Gastrocnemius medialis (tissue), 4 donors: Measurements from ENCODE around the gene RUNX3. TPM values are rescaled to one million over a fixed set of nuclear protein-coding genes. Genes with fewer than 3 reads are reported as not detected.

Experiments
- ATAC-seq, 2 donors: fragments of 150-250 bp; one replicate each; pipeline ENCODE4 v1.9.1; 2016
- DNase-seq, 2 donors: peaks; one replicate each; pipeline ENCODE4 v3.0.0-alpha.2; 2019
- H3K27ac ChIP-seq, 4 donors: fragments of 200-600 bp; sonication (generic); 1 replicate in 1 of 4; 2 replicates in 3 of 4; pipeline ENCODE4 v1.5.1; 2016 to 2018; ENCODE audit warnings: mild to moderate bottlenecking in 2 of 4, moderate library complexity in 1 of 4
- H3K27me3 ChIP-seq, 3 donors: fragments of 200-600 bp; sonication (generic) in 2 of 3; 1 replicate in 1 of 3; 2 replicates in 2 of 3; pipeline versions ENCODE4 v1.5.1 to v1.6.0; 2016 to 2019; ENCODE audit warnings: mild to moderate bottlenecking in 1 of 3, moderate library complexity in 1 of 3
- H3K36me3 ChIP-seq, 2 donors: fragments of 200-600 bp; sonication (generic) in 1 of 2; one replicate each; pipeline ENCODE4 v1.5.1; 2017 to 2018
- H3K4me1 ChIP-seq, 2 donors: fragments of 200-600 bp; sonication (generic) in 1 of 2; one replicate each; pipeline ENCODE4 v1.5.1; 2016 to 2017; ENCODE audit warnings: mild to moderate bottlenecking in 2 of 2
- H3K4me3 ChIP-seq, 4 donors: fragments of 200-600 bp; sonication (generic) in 3 of 4; 1 replicate in 1 of 4; 2 replicates in 3 of 4; pipeline ENCODE4 v1.5.1; 2016 to 2019; ENCODE audit warnings: mild to moderate bottlenecking in 2 of 4
- H3K9me3 ChIP-seq, 3 donors: fragments of 200-600 bp; sonication (generic) in 2 of 3; 1 replicate in 1 of 3; 2 replicates in 2 of 3; pipeline ENCODE4 v1.5.1; 2016 to 2019
- POLR2A ChIP-seq, 2 donors: fragments of 450-650 bp; IDR thresholded peaks; one replicate each; pipeline ENCODE4 v1.6.1; 2017; ENCODE audit warnings: antibody characterized with exemption in 2 of 2, mild to moderate bottlenecking in 2 of 2, moderate library complexity in 2 of 2
- in situ Hi-C, 4 donors: fragments of 200-750 bp; cut with MboI; loops; one replicate each; pipeline versions ENCODE4 v1.15.0 to v1.8.0; 2017; ENCODE audit warnings: low sequenced_read_pairs in 4 of 4
- intact Hi-C: fragments of 100-400 bp; cut with DNase I; formaldehyde crosslinking; loops from one replicate; pipeline ENCODE4 v1.15.1; 2023; ENCODE audit warnings: low total_unique reads
- total RNA-seq, 4 donors: library from RNA; depleted of rRNA; stranded (reverse); fragments of >200 nt; gene quantifications; one replicate each; pipeline versions ENCODE4 v1.1.0 to v1.2.3, GENCODE V29; 2016
- TF ChIP-seq, protein P1 (sequence below), 5 experiments: fragments of 450-650 bp in 3 of 5; fragments of 200-600 bp in 2 of 5; sonication (generic) in 2 of 5; IDR thresholded peaks in 4 of 5; conservative IDR thresholded peaks in 1 of 5; 1 replicate in 4 of 5; 2 replicates in 1 of 5; pipeline ENCODE4 v1.5.1; 2016 to 2019; ENCODE audit warnings: antibody characterized with exemption in 5 of 5, mild to moderate bottlenecking in 3 of 5, moderate library complexity in 3 of 5

RUNX3 gene
- total RNA-seq, 4 donors from 2014 or later, result 0.13 to 1.9 (median 0.74) TPM

DNA sequence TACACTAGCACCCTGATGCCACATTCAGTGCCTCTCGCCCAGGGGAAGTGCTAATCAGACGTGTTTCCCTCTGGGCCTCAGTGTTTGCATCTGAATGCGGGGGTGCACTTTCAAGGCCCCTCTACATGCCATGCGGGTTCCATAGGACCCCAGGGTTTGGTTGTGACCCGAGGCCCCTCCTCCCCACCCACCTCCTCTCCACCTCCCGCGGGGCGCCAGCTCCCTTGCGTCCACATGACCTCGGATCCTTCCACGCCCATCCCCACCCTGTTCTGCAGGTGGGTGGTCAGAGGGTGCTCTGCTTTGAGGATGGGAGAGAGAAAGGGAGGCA lies 5.1 kb upstream of the RUNX3 start:
- intact Hi-C loops (loop anchor here (10.0 kb wide), 1 partner anchor 270 kb away; no protein-coding TSS in a partner anchor), in situ Hi-C loops (loop anchor here in 1 of 4 donors (10.0 kb wide), 1 partner anchor 170 kb away; no protein-coding TSS in a partner anchor)
- H3K9me3 ChIP-seq, result no peaks in the 10 kb centered on the region
- no peak overlapping the region for H3K4me3 ChIP-seq
- no peak overlapping the region for H3K27ac ChIP-seq
- ATAC-seq (no peak), DNase-seq (no peak)
- H3K36me3 ChIP-seq, result no peaks in the 10 kb centered on the region
- TF ChIP-seq, protein P1, sequence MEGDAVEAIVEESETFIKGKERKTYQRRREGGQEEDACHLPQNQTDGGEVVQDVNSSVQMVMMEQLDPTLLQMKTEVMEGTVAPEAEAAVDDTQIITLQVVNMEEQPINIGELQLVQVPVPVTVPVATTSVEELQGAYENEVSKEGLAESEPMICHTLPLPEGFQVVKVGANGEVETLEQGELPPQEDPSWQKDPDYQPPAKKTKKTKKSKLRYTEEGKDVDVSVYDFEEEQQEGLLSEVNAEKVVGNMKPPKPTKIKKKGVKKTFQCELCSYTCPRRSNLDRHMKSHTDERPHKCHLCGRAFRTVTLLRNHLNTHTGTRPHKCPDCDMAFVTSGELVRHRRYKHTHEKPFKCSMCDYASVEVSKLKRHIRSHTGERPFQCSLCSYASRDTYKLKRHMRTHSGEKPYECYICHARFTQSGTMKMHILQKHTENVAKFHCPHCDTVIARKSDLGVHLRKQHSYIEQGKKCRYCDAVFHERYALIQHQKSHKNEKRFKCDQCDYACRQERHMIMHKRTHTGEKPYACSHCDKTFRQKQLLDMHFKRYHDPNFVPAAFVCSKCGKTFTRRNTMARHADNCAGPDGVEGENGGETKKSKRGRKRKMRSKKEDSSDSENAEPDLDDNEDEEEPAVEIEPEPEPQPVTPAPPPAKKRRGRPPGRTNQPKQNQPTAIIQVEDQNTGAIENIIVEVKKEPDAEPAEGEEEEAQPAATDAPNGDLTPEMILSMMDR (IDR thresholded peaks at IDR 0.05 in 4 of 5, conservative IDR thresholded peaks at IDR 0.05 in 1 of 5), result no peak
- no peak for TF ChIP-seq POLR2A (IDR thresholded peaks at IDR 0.05)
- peaks cover 44 to 51% (median 50%) of the 10 kb centered on the region in 3 donors for H3K27me3 ChIP-seq
- H3K4me1 ChIP-seq, result peaks cover 3 to 8% of the 10 kb centered on the region in 2 donors

DNA sequence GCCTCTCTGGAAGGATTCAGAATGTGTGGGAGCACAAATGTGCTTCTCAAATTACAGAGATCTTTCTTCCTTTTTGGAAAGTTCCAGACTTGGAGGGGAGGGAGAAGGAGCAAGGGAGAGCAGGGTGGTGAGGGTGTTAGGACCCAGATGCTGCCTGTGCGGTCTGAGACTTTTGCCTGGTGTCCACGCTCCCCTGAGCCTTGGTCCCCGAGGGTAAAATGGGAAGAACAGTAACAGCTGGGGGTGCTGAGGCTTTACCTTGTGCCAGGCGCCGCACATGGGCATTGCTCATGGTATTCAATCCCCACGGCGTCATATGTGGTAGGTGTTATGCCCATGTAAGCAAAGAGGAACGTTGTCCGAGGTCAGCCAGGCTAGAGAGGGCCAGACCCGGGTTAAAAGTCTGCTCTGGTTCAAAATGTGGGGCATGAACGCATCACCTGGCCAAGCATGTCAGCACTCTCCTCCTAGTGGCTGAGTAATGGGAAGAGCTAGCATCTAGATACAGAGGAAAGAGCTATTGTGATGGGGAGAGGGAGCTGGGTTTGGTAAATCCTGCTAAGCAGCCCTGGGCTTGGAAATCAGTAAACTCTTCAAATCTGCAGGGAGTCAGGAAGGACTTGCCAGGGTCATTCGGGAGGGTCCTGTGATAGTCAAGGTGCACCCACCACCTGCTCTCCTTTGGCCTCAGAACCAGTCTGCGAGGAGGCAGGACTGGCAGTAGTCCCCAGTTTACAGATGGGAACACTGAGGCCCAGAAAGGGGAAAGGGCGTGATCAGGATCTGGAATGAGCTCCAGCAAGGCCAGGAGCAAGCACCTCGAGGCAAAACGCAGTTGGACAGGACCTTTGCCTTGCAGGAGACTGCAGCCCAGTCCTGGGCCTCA lies 4.5 kb upstream of the RUNX3 start:
- DNase-seq (no peak), ATAC-seq (no peak)
- Histone ChIP-seq H3K9me3 (no peaks in the 10 kb centered on the region), H3K4me1 (peaks cover 3 to 8% of the 10 kb centered on the region in 2 donors), H3K36me3 (no peaks in the 10 kb centered on the region), H3K4me3 (no peak overlapping the region), H3K27ac (no peak overlapping the region), H3K27me3 (peaks cover 45 to 52% (median 51%) of the 10 kb centered on the region in 3 donors)
- in situ Hi-C loops (loop anchor here in 1 of 4 donors (10.0 kb wide), 1 partner anchor 170 kb away; no protein-coding TSS in a partner anchor), intact Hi-C loops (loop anchor here (10.0 kb wide), 1 partner anchor 270 kb away; no protein-coding TSS in a partner anchor)
- TF ChIP-seq, protein P1 (IDR thresholded peaks at IDR 0.05 in 4 of 5, conservative IDR thresholded peaks at IDR 0.05 in 1 of 5), result no peak
- TF ChIP-seq POLR2A (IDR thresholded peaks at IDR 0.05), result no peak

DNA sequence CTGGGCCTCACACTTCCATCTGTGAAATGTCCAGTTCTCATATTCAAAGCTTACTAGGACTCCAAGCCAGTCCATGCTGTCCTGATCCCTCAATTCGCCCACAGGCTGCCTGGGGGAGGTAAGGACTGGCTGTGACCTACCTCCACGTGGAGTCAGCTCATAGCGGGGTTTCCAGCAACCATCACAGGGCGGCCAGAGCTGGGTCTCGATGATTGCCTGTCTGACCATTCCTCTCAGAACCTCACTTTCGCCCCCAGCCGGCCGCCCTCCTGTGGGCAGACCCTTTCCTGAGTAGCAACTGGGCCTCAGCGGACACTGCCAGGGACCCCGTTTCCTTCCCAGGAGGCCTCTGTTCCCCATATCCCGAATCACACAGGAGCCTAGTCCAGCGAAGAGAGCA lies 3.4 kb upstream of the RUNX3 start:
- H3K4me1 ChIP-seq, result peaks cover 10 to 16% of the 10 kb centered on the region in 2 donors
- no peak for ATAC-seq
- H3K36me3 ChIP-seq, result no peaks in the 10 kb centered on the region
- no peak overlapping the region for H3K4me3 ChIP-seq
- no peaks in the 10 kb centered on the region for H3K9me3 ChIP-seq
- H3K27me3 ChIP-seq, result peaks cover 55 to 63% (median 62%) of the 10 kb centered on the region in 3 donors
- DNase-seq, result no peak
- H3K27ac ChIP-seq, result no peak overlapping the region
- TF ChIP-seq, protein P1 (IDR thresholded peaks at IDR 0.05 in 4 of 5, conservative IDR thresholded peaks at IDR 0.05 in 1 of 5), result no peak
- TF ChIP-seq POLR2A (IDR thresholded peaks at IDR 0.05), result no peak
- in situ Hi-C loops (loop anchor here in 1 of 4 donors (10.0 kb wide), 1 partner anchor 171 kb away; no protein-coding TSS in a partner anchor), intact Hi-C loops (loop anchor here (10.0 kb wide), 1 partner anchor 271 kb away; no protein-coding TSS in a partner anchor)

DNA sequence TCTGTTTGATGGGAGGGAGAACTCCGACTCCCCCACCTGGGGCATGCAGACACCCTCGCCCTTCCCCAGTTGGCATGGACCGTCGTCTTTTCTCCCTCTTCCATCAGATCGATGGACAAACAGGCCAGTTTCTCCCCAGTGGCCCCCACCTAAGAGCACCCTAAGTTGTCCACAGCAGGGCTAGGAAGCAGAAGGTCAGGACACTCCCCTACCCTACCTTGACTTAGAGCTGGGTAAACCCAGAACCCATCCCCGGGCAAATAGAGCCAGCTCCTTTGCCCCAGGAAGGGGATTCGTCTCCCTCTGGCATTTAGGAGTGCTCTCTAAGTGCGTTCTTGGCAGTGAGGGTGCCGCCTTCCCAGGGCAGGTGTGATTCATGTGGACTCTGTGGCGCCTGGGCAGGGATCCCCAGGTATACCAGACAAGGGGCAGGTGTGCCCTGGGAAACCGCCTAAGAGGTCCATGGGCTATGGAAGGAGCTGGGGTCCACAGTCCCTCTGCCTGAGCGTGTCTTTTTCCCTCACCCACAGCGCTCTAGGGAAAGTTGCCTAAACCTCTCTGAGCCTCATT lies 2.7 kb upstream of the RUNX3 start:
- Histone ChIP-seq H3K9me3 (no peaks in the 10 kb centered on the region), H3K36me3 (no peaks in the 10 kb centered on the region), H3K27ac (no peak overlapping the region), H3K27me3 (peaks cover 62 to 69% (median 68%) of the 10 kb centered on the region in 3 donors), H3K4me3 (no peak overlapping the region), H3K4me1 (peaks cover 10 to 17% of the 10 kb centered on the region in 2 donors)
- ATAC-seq (no peak), DNase-seq (no peak)
- intact Hi-C loops (loop anchor here (10.0 kb wide), 1 partner anchor 272 kb away; no protein-coding TSS in a partner anchor), in situ Hi-C loops (loop anchor here in 1 of 4 donors (10.0 kb wide), 1 partner anchor 172 kb away; no protein-coding TSS in a partner anchor)
- TF ChIP-seq, protein P1 (IDR thresholded peaks at IDR 0.05 in 4 of 5, conservative IDR thresholded peaks at IDR 0.05 in 1 of 5), result no peak
- TF ChIP-seq POLR2A (IDR thresholded peaks at IDR 0.05), result no peak
